ENCODE data around the gene CFAP61. TPM values are rescaled to one million over a fixed set of nuclear protein-coding genes. Genes with fewer than 3 reads are reported as not detected.

The CFAP61 gene
- polyA plus RNA-seq, 3 donors, result 2.5 to 6.5 (median 2.8) TPM

DNA sequence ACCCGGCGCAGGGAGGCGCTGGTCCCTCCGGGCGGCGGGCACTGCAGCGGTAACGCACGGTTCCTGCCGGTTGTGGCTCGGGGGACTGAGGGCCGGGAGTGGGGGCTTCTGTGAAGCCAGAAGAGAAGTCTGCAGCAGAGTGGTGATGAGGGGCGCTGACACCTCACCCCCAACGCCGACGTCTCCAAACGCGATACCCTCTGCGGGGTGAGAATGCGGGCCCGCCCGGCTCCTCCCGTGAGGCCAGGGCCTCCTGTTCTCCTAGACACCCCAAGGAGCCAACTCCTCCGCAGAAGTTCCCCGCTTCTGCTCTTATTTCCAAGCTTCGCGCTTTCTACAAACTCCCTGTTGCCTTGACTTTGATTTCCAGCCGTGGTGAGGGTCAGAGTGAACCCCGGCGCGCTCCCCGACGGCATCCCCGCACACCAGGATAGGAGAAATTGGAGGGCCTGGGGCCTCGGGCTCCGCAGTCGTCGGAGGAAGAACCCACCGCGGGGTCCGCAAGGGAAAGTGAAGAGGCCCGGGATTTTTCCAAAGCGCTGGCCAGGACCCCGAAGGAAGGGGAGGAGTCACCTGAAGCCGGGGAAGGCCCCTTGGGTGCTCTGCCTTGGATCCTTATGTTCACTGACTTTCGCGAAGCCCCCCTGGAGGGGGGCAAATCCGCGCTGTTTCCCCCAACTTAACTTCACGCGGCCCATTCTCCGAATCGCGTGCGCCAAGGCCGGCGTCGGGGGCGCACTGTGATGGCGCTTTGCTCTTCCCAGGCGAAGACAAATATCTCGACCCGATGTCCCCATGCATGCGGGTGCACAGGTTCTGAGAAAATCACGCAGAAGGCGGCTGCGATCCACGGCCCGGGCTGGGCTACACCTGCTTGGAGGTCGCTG lies 312.5 kb downstream of the CFAP61 start:
- no peak for DNase-seq

- DNase-seq, result no peak
These were observed 313.3 kb downstream of the CFAP61 start for GRCh38 chr20:20365480-20366161.

DNA sequence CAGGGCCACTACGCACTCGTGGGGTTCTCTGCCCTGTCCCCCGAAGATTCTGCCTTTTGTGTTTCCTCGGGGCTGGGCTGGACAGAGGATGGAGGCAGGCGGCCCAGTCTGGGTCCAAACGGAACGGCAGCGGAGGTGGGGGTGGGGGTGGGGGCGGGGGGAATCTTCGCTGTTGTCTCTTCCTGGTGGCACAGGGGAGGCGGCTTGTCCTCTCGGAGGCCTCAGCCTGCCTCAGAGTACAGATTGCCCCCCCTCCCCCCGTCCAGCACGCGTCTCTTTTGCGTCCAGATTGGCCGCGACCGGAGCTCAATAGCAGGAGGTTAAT lies 314.2 kb downstream of the CFAP61 start:
- no peak for DNase-seq

DNA sequence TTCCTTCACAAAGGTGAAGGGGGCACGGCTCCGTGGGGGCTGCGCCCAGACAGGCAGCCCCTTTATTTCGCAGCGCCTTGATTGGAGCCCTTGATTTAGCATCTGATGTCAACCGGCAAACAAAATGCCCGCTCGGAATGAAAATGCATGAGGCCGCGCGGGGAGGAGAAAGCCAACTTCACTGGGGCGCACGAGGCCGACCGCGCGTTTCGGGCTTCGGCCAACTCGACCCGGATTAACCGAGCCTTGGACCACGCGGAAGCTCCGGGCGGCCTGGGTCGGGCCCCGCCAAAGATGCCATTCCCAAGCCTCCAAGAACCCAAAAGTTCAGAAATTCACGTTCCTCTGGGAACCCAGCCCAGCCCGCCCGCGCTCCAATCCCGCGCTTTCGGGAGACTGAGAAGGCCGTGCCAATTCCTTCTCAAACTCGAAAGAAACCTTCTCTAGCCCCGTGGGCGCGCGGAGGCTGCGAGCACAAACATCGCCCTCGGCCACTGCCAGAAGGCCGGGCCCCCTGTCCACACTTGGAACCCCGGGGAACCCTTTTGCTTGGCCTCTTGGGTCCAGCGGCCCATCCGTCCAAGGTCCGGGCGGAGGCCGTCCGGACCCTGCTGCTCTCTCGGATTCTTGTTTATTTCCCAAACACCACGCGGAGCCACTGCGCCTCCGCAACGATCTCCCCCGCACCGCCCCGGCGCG lies 314.7 kb downstream of the CFAP61 start:
- no peak for DNase-seq

- no peak for DNase-seq
These were observed 315.5 kb downstream of the CFAP61 start, which contains the start of gene INSM1 for GRCh38 chr20:20367575-20368417. TSS of gene INSM1 (plus strand) at chr20:20368104. CDS start at chr20:20368268, 164 bp downstream.

GRCh38 chr20:20368418-20369249 lies 316.3 kb downstream of the CFAP61 start:
- no peak for DNase-seq

- DNase-seq, result no peak
These were observed 317.1 kb downstream of the CFAP61 start for GRCh38 chr20:20369250-20370093.

- DNase-seq, result no peak
These were observed 317.8 kb downstream of the CFAP61 start for GRCh38 chr20:20370094-20370575.

DNA sequence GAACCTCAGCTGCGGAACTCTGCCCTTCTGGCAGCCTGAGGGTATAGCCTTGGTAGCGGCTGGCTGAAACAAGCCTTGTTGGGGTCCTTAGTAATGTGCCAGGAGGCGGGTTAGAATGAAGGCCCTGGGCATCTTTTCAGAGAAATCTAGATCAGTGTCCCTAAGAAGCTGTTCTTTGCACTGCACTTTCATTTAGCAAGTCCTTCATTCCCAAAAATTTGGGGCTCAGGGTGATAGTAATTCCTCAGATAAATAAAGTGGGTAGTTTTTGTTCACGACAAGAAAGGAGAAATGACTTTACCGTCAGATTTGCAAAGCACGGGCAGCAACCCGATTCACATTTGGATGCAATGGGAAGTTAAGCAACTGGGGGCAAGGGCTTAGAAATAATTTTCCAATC lies 318.8 kb downstream of the CFAP61 start:
- DNase-seq, result no peak

- DNase-seq, result no peak
These were observed 319.3 kb downstream of the CFAP61 start for GRCh38 chr20:20371681-20372080.

DNA sequence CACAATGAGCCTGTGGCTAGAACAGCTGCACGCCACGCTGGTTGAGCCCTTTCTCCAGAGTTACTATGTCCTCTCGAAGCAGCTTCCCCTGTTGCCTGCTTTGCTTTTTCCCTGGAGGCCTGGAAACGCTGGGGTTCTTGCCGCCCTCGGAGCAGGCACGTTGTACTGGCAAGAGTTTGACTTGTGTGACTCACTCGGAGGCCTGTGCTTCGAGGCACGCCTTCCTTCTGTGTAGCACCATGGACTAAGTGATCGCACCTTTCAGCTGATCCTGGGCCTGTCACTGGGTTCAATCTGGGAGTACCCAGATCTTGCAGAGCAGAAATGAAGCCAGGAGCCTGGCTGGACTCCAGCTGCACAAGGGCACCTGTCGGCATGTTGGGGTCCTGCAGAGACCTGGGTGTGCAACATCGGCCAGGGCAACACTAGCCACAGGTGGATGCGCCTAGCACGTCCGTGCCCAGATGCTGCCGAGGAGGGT lies 320.8 kb downstream of the CFAP61 start:
- DNase-seq, result no peak

- no peak for DNase-seq
These were observed 323.5 kb downstream of the CFAP61 start for GRCh38 chr20:20375862-20376261.

DNA sequence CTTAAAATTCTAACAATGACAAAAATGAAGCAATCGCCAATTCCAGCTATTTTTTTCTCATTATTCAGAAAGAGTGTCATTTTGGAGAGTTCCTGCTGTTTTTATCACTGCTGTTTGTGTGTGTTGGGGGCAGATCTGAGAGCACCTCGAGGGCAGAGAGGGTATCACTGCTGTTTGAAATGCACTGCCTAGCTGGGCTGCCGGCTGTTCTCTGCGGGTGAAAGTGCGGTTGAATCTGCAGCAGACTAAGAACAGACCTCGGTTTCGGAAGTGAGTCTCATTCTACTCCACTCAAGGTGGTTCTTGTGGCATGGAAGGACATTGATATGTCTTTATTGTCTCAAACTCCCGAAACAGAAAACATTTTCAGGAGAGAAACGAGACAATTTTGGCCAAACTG lies 333.9 kb downstream of the CFAP61 start:
- DNase-seq, result no peak

- DNase-seq, result no peak
These were observed 338.1 kb downstream of the CFAP61 start for GRCh38 chr20:20390393-20390792.

- no peak for DNase-seq
These were observed 338.8 kb downstream of the CFAP61 start for GRCh38 chr20:20391115-20391514.

DNA sequence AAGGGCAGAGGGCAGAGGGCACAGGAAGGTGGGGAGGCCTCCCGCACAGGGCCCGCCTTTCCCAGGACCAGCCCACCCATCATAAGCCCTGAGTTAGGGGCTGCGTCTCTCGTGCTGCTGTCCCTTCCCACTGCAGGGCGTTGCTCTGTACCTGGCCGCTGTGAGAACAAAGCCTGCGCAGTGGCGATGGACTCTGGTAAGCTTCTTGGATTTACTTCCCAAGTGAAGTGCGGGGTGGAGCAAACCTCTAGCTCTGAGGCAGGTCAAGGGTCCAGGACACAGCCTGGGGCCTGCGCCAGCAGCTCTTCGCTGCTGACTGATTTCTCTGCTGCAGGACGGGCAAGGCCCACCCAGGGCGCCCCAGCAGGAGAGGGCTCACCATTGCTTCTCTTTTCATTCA lies 339.4 kb downstream of the CFAP61 start:
- DNase-seq, result no peak

- no peak for DNase-seq
These were observed 341.1 kb downstream of the CFAP61 start for GRCh38 chr20:20393207-20394120.

- DNase-seq, result no peak
These were observed 342.8 kb downstream of the CFAP61 start for GRCh38 chr20:20395087-20395486.

All from renal pelvis (tissue), 4 donors.